ENCODE data around the gene BCL7C.
"Not testable (repeated sequence)": the region's sequence is repeated elsewhere in the genome, so short reads cannot be mapped to it uniquely, and the experiment has no call there.

BCL7C gene

GRCh38 chr16:30894540-30895368 lies 877 bp upstream of the BCL7C start:
- no peak for FAIRE-seq

- FAIRE-seq: no peak
Measured at GRCh38 chr16:30893417-30893743, 497 bp downstream of the BCL7C start.

- FAIRE-seq: no peak
Measured at GRCh38 chr16:30892670-30893416, 1.0 kb downstream of the BCL7C start.

GRCh38 chr16:30891043-30891823 lies 2.6 kb downstream of the BCL7C start:
- not testable (repeated sequence) for FAIRE-seq

- FAIRE-seq: no peak
Measured at GRCh38 chr16:30889721-30890120, 4.2 kb downstream of the BCL7C start.

- no peak for FAIRE-seq
Measured at GRCh38 chr16:30888856-30889499, 4.9 kb downstream of the BCL7C start.

- FAIRE-seq: no peak
Measured at GRCh38 chr16:30887927-30888326, 6.0 kb downstream of the BCL7C start.

- no peak for FAIRE-seq
Measured at GRCh38 chr16:30886145-30886544, 7.7 kb downstream of the BCL7C start.

- no peak for FAIRE-seq
Measured at GRCh38 chr16:30885196-30885595, 8.7 kb downstream of the BCL7C start.

- FAIRE-seq: no peak
Measured at GRCh38 chr16:30884760-30885159, 9.1 kb downstream of the BCL7C start.

- FAIRE-seq: no peak
Measured at GRCh38 chr16:30882429-30883310, 11.2 kb downstream of the BCL7C start.

- no peak for FAIRE-seq
Measured at GRCh38 chr16:30876867-30877266, 17.0 kb downstream of the BCL7C start.

GRCh38 chr16:30875871-30876801 lies 17.7 kb downstream of the BCL7C start:
- FAIRE-seq: no peak

- FAIRE-seq: no peak
Measured at GRCh38 chr16:30874821-30875717, 18.8 kb downstream of the BCL7C start.

- no peak for FAIRE-seq
Measured at GRCh38 chr16:30874244-30874820, 19.5 kb downstream of the BCL7C start.

- FAIRE-seq: no peak
Measured at GRCh38 chr16:30870904-30871303, 23.0 kb downstream of the BCL7C start.

GRCh38 chr16:30867747-30868146 lies 26.1 kb downstream of the BCL7C start:
- FAIRE-seq: no peak

GRCh38 chr16:30866031-30866430 lies 27.8 kb downstream of the BCL7C start:
- FAIRE-seq: no peak

- FAIRE-seq: not testable (repeated sequence)
Measured at GRCh38 chr16:30863178-30863577, 30.7 kb downstream of the BCL7C start.
